Measurements from ENCODE around the gene CAMK1D. TPM values are rescaled to one million over a fixed set of nuclear protein-coding genes. Genes with fewer than 3 reads are reported as not detected.

CAMK1D gene
- total RNA-seq, 3 donors from 2014 or later (not counting 1 experiment from before 2014, with no cell fraction given): 44.2 to 56.4 (median 49.7) TPM

DNA sequence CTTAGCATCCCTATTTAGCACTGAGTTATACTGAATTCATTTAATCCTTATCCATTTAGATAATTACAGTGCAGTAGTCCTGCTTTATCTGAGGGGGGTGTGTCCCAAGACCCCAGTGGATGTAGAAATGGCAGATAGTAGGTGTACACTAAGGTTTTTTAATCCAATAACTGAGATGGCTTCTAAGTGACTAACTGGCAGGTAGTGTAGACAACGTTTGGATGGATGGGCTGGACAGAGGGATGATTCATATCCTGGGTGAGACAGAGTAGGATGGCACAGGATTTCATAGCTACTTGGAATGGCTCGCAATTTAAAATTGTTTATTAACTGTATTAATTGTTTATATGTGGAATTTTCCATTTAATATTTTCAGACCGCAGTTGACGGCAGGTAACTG is 356.6 kb downstream of the CAMK1D start:
- H3K27ac ChIP-seq (ENCODE audit: low read length): no peak overlapping the region
- intact Hi-C loops (cut with micrococcal nuclease): no loop called here
- no peak overlapping the region for H3K4me3 Mint-ChIP-seq
- H3K27me3 ChIP-seq (ENCODE audit: control insufficient read depth, insufficient read depth, low read length): no peaks in the 10 kb centered on the region
- H3K4me1 ChIP-seq (ENCODE audit: control insufficient read depth, insufficient read depth, low read length): no peaks in the 10 kb centered on the region
- H3K4me1 Mint-ChIP-seq: peaks cover 15 to 19% of the 10 kb centered on the region in 2 donors
- whole genome bisulfite sequencing (ENCODE audit: insufficient coverage): 88% methylated on average over 3 of the region's 4 CpGs
- H3K9me3 Mint-ChIP-seq: no peaks in the 10 kb centered on the region
- DNase-seq (no peak), ATAC-seq (no peak)
- H3K4me3 ChIP-seq (ENCODE audit: low read length): no peak overlapping the region
- no peaks in the 10 kb centered on the region for H3K36me3 Mint-ChIP-seq
- H3K9me3 ChIP-seq (ENCODE audit: control insufficient read depth, insufficient read depth, low read length): no peaks in the 10 kb centered on the region
- no peaks in the 10 kb centered on the region for H3K27me3 Mint-ChIP-seq (ENCODE audit: low read depth in 2 of 2)
- TF ChIP-seq, protein P1, sequence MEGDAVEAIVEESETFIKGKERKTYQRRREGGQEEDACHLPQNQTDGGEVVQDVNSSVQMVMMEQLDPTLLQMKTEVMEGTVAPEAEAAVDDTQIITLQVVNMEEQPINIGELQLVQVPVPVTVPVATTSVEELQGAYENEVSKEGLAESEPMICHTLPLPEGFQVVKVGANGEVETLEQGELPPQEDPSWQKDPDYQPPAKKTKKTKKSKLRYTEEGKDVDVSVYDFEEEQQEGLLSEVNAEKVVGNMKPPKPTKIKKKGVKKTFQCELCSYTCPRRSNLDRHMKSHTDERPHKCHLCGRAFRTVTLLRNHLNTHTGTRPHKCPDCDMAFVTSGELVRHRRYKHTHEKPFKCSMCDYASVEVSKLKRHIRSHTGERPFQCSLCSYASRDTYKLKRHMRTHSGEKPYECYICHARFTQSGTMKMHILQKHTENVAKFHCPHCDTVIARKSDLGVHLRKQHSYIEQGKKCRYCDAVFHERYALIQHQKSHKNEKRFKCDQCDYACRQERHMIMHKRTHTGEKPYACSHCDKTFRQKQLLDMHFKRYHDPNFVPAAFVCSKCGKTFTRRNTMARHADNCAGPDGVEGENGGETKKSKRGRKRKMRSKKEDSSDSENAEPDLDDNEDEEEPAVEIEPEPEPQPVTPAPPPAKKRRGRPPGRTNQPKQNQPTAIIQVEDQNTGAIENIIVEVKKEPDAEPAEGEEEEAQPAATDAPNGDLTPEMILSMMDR (IDR thresholded peaks at IDR 0.05): no peak
- H3K36me3 ChIP-seq (ENCODE audit: control insufficient read depth, insufficient read depth, low read length): no peaks in the 10 kb centered on the region
- H3K27ac Mint-ChIP-seq: no peak overlapping the region

DNA sequence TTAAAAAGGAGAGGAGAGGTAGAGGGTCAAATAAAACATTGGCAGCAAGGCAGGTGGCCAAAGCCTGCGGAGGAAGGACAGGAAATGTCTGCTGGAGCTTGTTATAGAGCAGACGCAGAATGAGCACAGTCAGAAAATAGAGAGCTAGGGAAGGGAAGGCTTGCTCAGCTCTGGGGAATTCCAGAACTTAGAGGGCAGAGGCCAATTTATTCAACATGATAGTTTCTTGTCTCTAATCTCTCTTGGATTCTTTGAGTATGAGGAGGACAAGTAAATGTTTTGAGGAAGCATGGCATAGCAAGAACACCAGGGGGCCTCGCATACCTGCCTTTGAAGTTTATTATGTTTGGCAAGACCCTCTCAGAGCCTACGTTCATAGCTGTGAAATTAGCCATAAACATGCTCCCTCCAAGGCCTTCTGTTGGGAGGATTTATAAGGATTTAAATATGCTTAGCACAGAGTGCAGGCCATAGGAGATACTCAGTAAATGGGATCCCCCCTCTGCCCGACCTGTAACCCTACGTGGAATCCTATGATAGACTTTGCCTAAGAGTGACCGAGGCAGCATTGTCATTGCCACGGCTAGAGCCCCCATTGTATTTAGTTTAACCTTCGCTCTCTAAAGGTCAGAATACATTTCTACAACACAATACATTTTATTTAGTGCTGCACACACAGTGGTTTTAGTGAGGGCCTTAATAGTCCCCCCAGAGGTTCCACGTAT is 358.3 kb downstream of the CAMK1D start:
- Histone ChIP-seq H3K9me3 (ENCODE audit: control insufficient read depth, insufficient read depth, low read length) (no peaks in the 10 kb centered on the region), H3K27ac (ENCODE audit: low read length) (no peak overlapping the region), H3K27me3 (ENCODE audit: control insufficient read depth, insufficient read depth, low read length) (no peaks in the 10 kb centered on the region), H3K4me1 (ENCODE audit: control insufficient read depth, insufficient read depth, low read length) (peaks cover 6% of the 10 kb centered on the region), H3K4me3 (ENCODE audit: low read length) (no peak overlapping the region), H3K36me3 (ENCODE audit: control insufficient read depth, insufficient read depth, low read length) (no peaks in the 10 kb centered on the region)
- DNase-seq (peak in 1 of 2 donors; percentile 27), ATAC-seq (no peak)
- intact Hi-C loops (cut with micrococcal nuclease): no loop called here
- no peaks in the 10 kb centered on the region for H3K9me3 Mint-ChIP-seq
- H3K4me1 Mint-ChIP-seq: peaks cover 28 to 29% of the 10 kb centered on the region in 2 donors
- TF ChIP-seq, protein P1 (IDR thresholded peaks at IDR 0.05): no peak
- no peaks in the 10 kb centered on the region for H3K36me3 Mint-ChIP-seq
- H3K27me3 Mint-ChIP-seq (ENCODE audit: low read depth in 2 of 2): no peaks in the 10 kb centered on the region
- no peak overlapping the region for H3K27ac Mint-ChIP-seq
- no peak overlapping the region for H3K4me3 Mint-ChIP-seq
- WGBS (ENCODE audit: insufficient coverage): 72% methylated on average over 10 of the region's 10 CpGs

DNA sequence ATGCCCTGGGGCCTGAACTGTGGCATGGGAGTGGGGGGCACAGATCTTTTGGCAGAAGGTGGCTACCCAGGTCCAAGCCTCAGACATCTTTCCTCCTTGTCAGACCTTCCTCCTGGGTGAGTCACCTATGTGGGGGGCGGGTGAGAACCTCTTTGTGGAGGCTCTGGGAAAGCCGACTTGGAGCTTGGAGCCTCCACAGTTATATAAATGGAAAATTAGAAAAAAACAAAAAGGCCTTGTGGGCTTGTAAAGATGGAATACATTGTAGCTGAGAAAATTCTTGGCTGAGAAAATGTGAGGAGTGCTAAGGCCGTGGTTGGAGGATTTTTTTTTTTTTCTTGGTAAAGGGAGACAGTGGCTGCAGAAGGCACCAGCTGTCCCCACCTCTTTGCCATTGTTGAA is 359.7 kb downstream of the CAMK1D start:
- H3K27me3 ChIP-seq (ENCODE audit: control insufficient read depth, insufficient read depth, low read length): no peaks in the 10 kb centered on the region
- Mint-ChIP-seq H3K9me3 (no peaks in the 10 kb centered on the region), H3K36me3 (no peaks in the 10 kb centered on the region), H3K4me3 (no peak overlapping the region), H3K4me1 (peaks cover 28 to 29% of the 10 kb centered on the region in 2 donors), H3K27ac (peak overlapping the region in 1 of 2 donors; percentile 29), H3K27me3 (ENCODE audit: low read depth in 2 of 2) (no peaks in the 10 kb centered on the region)
- intact Hi-C loops (cut with micrococcal nuclease): no loop called here
- WGBS (ENCODE audit: insufficient coverage): 92% methylated on average over 2 of the region's 3 CpGs
- H3K4me3 ChIP-seq (ENCODE audit: low read length): no peak overlapping the region
- DNase-seq: no peak
- no peaks in the 10 kb centered on the region for H3K9me3 ChIP-seq (ENCODE audit: control insufficient read depth, insufficient read depth, low read length)
- H3K27ac ChIP-seq (ENCODE audit: low read length): no peak overlapping the region
- H3K4me1 ChIP-seq (ENCODE audit: control insufficient read depth, insufficient read depth, low read length): peaks cover 6% of the 10 kb centered on the region
- no peak for ATAC-seq
- H3K36me3 ChIP-seq (ENCODE audit: control insufficient read depth, insufficient read depth, low read length): no peaks in the 10 kb centered on the region
- TF ChIP-seq, protein P1 (IDR thresholded peaks at IDR 0.05): no peak

DNA sequence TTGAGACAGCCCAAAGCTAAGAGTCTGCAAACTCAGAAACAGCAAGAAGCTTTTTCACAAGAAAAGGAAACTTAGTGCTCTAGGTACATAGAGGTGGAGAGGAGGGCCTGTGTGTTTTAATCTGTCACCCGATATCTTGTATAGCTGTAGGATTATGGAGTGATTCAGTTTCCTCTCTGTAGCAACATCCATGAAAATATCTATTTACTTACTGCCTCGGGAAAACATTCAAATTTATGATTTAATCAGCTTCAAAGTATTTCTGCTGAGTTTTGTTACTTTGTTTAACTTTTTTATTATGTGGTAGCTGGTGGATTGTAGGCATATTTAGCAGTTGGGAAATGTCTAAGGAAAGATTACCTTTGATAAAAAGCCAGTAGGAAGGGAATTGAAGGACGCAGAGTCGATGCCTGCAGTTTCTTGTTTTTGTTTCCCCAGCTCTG is 360.2 kb downstream of the CAMK1D start:
- 92% methylated on average over 3 of the region's 4 CpGs for WGBS (ENCODE audit: insufficient coverage)
- Histone ChIP-seq H3K4me3 (ENCODE audit: low read length) (no peak overlapping the region), H3K9me3 (ENCODE audit: control insufficient read depth, insufficient read depth, low read length) (no peaks in the 10 kb centered on the region), H3K27me3 (ENCODE audit: control insufficient read depth, insufficient read depth, low read length) (no peaks in the 10 kb centered on the region), H3K36me3 (ENCODE audit: control insufficient read depth, insufficient read depth, low read length) (no peaks in the 10 kb centered on the region), H3K4me1 (ENCODE audit: control insufficient read depth, insufficient read depth, low read length) (peaks cover 6% of the 10 kb centered on the region), H3K27ac (ENCODE audit: low read length) (no peak overlapping the region)
- no peaks in the 10 kb centered on the region for H3K27me3 Mint-ChIP-seq (ENCODE audit: low read depth in 2 of 2)
- peaks cover 24% of the 10 kb centered on the region in 2 donors for H3K4me1 Mint-ChIP-seq
- no peaks in the 10 kb centered on the region for H3K9me3 Mint-ChIP-seq
- intact Hi-C loops (cut with micrococcal nuclease): no loop called here
- H3K36me3 Mint-ChIP-seq: no peaks in the 10 kb centered on the region
- peak overlapping the region in 1 of 2 donors; percentile 29 for H3K27ac Mint-ChIP-seq
- H3K4me3 Mint-ChIP-seq: no peak overlapping the region
- no peak for ATAC-seq
- no peak for DNase-seq
- TF ChIP-seq, protein P1 (IDR thresholded peaks at IDR 0.05): no peak
